Activated CD8-positive, alpha-beta memory T cell treated with anti-CD3 and anti-CD28 coated beads for 24 hours (primary cell): Measurements from ENCODE around the gene NR4A1.
"Not testable (repeated sequence)": the region's sequence is repeated elsewhere in the genome, so short reads cannot be mapped to it uniquely, and the experiment has no call there.

Experiments
- DNase-seq: peaks from one replicate; pipeline ENCODE4 v3.0.0-alpha.2; 2020

NR4A1 gene

GRCh38 chr12:52082026-52082668 lies 30.9 kb downstream of the NR4A1 start:
- no peak for DNase-seq

DNA sequence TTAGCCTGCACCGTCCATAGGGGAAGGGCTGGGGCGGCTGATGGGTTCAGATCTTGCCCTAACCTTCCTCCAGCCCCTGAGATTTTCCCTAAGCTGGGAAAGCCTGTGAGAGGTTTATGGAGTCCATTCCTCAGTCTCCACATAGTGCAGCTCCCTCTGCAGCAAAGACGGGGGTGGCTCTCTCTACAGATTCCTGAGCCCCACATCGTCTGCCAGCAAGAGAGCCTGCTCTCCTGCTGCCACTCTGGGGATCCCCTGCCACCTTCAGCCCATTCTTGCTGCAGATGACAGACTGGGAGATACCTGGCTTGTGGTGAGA lies 31.4 kb downstream of the NR4A1 start:
- DNase-seq: no peak

- peak; percentile 88 for DNase-seq
Observed at GRCh38 chr12:52082988-52083637, 31.9 kb downstream of the NR4A1 start.

GRCh38 chr12:52083638-52083996 lies 32.4 kb downstream of the NR4A1 start:
- no peak for DNase-seq

DNA sequence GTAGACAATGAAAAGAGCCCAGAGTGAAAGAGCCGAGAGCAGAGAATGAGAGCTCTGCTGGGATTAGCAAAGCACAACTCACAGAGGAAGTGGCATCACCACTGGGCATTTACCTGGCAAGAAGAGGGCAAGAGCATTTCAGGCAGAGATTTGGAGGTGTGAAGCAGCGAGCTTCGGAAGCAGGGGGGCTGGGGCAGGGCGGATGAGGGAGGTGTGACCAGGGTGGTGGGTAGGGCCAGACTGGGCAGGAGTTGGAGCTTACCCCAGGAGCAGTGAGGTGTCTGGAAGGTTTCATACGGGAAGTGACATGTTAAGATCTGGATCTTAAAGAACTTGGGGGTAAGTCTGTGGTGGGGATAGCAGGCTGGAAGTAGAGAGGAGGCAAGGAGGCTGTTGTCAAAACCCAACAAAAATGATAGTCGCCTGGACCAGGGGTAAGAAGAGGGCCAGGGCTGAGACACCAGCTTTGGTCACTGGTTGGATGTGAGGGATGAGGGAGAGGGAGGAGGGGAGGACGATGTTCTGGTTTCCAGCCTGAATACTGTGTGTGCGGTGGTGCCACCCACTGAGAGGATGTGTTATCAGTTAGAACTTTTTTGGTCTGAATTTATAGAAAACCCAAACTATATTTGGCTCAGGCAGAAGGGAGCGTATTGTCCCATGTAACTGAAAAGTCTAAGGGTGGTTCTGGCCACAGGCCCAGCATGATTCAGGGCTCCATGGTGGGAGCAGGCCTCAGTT lies 33.4 kb downstream of the NR4A1 start:
- no peak for DNase-seq

- DNase-seq: no peak
Observed at GRCh38 chr12:52085682-52086180, 34.5 kb downstream of the NR4A1 start.

- DNase-seq: no peak
Observed at GRCh38 chr12:52086366-52086765, 35.1 kb downstream of the NR4A1 start.

DNA sequence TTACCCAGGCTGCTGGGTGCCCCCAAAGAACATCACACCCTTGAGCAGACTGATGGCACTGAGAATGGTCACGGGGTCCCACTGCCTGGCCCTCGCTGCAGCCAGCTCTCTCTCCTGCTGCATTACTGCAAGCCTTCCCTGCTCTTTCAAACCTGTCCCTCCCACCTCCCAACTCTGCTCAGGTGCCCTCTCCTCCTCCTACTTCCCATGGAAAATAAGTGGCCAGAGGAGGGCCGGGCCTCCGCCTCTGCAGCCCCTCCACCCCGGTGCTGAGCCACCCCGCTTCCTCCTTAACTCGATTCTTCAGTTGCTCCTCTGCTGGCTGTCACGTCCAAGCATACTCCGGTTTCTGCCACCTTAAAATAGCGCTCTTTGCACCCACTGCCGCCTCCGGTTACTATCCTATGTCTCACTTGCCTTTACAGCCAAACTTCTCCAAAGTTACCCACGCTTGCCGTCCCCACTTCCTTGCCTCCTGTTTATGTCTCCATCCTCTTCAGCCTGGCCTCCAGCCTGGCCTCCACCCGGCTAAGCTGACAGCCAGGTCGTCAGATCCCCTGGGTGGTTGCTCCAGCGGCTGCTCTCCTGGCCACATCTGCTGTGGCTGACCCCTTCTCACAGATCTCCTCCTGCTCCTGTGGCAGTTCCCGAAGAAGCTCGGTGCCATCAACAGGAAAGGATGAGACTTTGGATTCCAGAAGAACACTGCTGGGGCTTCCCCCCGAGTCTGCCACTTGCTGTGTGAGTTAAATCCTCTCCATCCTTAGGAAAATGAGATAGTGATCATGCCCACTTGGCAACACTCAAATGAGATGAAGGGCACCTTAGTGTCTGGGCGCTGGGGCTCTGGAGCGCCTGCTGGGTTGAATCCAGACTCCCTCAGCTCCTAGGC lies 35.9 kb downstream of the NR4A1 start:
- no peak for DNase-seq

DNA sequence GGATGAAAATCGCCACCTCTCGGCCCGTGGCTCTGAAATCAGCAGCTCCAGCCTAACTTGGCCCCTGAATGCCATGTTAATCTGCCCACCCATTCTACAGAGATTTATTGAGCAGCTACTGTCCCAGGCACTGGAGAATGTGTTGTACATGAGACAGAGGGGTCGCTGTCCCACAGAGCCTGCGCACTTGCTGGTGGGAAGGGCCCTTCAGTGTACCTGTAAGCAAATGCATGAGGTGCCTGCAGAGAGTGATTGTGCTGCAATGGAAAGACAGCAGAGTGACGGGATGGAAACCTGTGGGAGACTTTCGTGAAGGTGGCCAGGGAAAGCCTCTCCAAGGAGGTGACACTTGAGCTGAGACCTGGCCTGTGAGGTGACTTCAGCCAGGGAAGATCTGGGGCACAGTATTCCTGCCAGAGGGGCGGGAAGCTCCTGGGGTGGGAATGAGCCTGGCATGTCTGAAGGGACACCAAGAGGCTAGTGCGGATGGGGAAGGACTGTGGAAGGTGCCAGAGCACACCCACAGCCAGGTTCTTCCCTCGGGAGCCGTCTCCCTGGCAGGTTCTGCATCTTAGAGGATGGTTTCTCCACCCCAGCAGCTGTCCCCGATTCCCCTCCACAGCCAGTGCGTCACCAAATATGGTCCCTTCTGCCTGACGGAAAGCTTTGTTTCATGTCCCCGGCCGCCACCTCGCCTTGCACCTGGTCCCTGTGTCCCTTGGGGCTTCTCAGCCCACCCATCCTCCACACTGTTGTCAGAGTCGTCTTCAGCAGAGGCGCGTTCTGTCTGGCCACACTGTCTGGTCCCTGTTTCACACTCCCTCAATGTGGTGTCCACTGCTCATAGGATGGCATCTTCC lies 36.9 kb downstream of the NR4A1 start:
- peak; percentile 45 for DNase-seq

- peak; percentile 26 for DNase-seq
Observed at GRCh38 chr12:52089491-52089890, 38.2 kb downstream of the NR4A1 start.

- no peak for DNase-seq
Observed at GRCh38 chr12:52090291-52090690, 39.0 kb downstream of the NR4A1 start.

- DNase-seq: no peak
Observed at GRCh38 chr12:52091061-52091460, 39.8 kb downstream of the NR4A1 start.

GRCh38 chr12:52091869-52092268 lies 40.6 kb downstream of the NR4A1 start:
- no peak for DNase-seq

DNA sequence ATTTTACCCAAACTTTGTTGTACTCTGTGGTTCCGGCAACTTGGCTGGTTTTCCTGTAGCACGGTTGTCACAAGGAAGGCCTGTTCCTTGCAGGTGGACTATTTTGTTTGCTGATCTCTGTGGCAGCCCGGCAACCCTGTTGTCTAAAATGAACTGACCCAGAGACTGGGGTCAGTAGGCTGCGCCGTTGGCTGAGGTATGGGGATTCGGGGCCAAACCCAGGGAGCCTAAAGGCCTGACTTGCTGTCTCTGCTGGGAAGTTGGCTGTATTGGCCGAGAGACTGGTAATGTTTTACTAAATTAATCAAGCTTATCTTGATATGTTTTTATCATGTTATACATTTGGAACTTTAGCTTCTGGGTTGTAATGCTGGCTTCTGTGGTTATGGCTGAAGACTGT lies 42.1 kb downstream of the NR4A1 start:
- DNase-seq: no peak

GRCh38 chr12:52096332-52097044 lies 45.2 kb downstream of the NR4A1 start:
- DNase-seq: no peak

DNA sequence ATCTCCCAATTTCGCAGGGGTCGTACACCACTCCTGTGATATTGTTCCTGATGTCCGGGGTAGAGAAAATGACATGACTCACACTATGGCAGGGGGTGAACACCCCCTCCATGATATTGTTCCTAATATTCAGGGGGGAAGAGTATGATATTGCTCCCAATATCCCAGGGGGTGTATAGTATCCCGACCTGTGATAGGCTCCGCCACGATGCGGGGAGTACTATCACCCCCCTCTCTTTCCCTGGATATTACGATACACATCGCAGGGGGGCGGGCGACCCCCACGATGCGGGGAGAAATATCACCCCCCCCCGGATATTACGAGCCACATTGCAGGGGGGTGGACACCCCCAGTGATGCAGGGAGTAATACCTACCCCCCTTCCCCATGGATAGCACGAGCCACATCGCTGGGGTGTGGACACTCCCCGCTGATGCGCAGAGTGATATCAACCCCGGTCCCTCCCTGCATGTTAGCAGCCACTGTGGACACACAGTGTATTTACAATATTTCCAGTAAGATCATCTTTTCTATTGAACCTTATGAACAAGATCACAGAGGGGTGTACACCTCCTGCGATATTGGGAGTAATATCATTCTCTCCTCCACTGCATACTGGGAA lies 45.9 kb downstream of the NR4A1 start:
- no peak for DNase-seq

DNA sequence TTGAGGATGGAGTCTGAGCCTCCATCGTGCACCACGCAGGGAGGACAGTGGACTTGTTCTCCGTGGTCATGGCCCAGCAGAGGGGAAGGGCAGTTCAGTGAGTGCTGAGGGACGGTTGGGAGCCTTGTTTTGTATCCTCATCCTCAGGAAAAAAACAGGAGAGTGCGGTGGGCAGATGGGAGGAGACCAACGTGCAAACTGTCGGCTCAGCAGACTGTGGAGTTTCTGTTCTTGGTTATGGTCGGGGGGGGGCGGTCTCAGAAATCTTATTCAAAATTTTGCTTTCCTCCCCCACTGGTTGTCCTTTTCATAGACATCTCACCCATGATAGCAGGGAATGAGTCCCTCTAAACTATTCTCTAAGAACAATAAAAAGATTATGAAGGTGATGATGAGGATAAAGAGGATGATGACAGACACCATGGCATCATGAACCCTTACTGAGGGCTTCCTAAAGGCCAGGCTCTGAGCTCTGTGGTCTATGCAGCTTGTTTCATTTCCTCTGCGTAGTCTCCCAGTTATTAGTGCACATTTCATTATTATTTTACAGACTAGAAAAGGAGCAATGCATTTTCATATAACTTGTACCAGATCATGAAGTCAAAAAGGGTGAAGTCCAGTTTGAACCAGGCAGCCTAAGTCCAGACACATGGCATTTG lies 53.3 kb downstream of the NR4A1 start:
- not testable (repeated sequence) for DNase-seq
